H1 (cell line): ENCODE measurements around the gene ZYG11B.

Experiments
- CEBPB ChIP-seq: IDR thresholded peaks from 2 replicates; pipeline ENCODE4 v1.6.1; 2012; ENCODE audit warnings: low read depth, low read length
- CTCF ChIP-seq, 3 experiments: IDR thresholded peaks; 1 replicate in 2 of 3; 2 replicates in 1 of 3; pipeline versions ENCODE4 v1.5.1 to v1.6.1; 2011; ENCODE audit warnings: low read length in 3 of 3, mild to moderate bottlenecking in 3 of 3, inconsistent platforms in 2 of 3, low read depth in 1 of 3, moderate library complexity in 1 of 3; ENCODE audit not compliant: insufficient read depth in 1 of 3; ENCODE audit errors: control extremely low read depth in 1 of 3
- EZH2 ChIP-seq: fragments of 200-600 bp; sonication (generic); IDR thresholded peaks from 2 replicates; pipeline ENCODE4 v1.7.1; 2012; ENCODE audit warnings: low read depth, mild to moderate bottlenecking, moderate library complexity, low read length, inconsistent platforms; ENCODE audit not compliant: severe bottlenecking
- HDAC2 ChIP-seq, 2 experiments: fragments of 300-600 bp in 1 of 2; sonication (generic) in 1 of 2; IDR thresholded peaks; 2 replicates each; pipeline ENCODE4 v1.6.1; 2011 to 2012; ENCODE audit warnings: low read depth in 2 of 2, low read length in 2 of 2, mild to moderate bottlenecking in 2 of 2, moderate library complexity in 2 of 2, borderline replicate concordance in 1 of 2, inconsistent platforms in 1 of 2
- RAD21 ChIP-seq, 2 experiments: IDR thresholded peaks in 1 of 2; conservative IDR thresholded peaks in 1 of 2; 2 replicates each; pipeline ENCODE4 v1.6.1; 2011; ENCODE audit warnings: low read depth in 2 of 2, low read length in 2 of 2, improper control_type of control experiment in 1 of 2, inconsistent platforms in 1 of 2, mild to moderate bottlenecking in 1 of 2, moderate library complexity in 1 of 2
- RFX5 ChIP-seq: IDR thresholded peaks from 2 replicates; pipeline ENCODE4 v1.6.1; 2011; ENCODE audit warnings: low read depth, low read length, improper control_type of control experiment, borderline replicate concordance

GRCh38 chr1:52702886-52703787, 23.1 kb upstream of the ZYG11B start:
- TF ChIP-seq CEBPB = peak; percentile 67; the same call in 1 of the 2 replicates
- no peak for TF ChIP-seq RFX5
- TF ChIP-seq RAD21 (IDR thresholded peaks at IDR 0.05 in 1 of 2, conservative IDR thresholded peaks at IDR 0.05 in 1 of 2; ENCODE audit: low read depth in 2 of 2, low read length in 2 of 2) = no peak
- TF ChIP-seq CTCF (IDR thresholded peaks at IDR 0.05; ENCODE audit: control extremely low read depth in 1 of 3, insufficient read depth in 1 of 3, low read depth in 1 of 3, low read length in 3 of 3) = no peak
- peak in 1 of 2 experiments; percentile 84; a peak in 2 of 4 replicates for TF ChIP-seq HDAC2 (IDR thresholded peaks at IDR 0.05; ENCODE audit: borderline replicate concordance in 1 of 2, low read depth in 2 of 2, low read length in 2 of 2)
- no peak for TF ChIP-seq EZH2
